NCI-H510A treated with DMSO at 0.1 percent for 48 hours (cell line): Measurements from ENCODE around the gene HEPACAM2.

Experiments
- DNase-seq: peaks from one replicate; lab custom pipeline; 2025; lab: John Stamatoyannopoulos, UW

The HEPACAM2 gene

GRCh38 chr7:93226310-93226709 is at the start of gene HEPACAM2:
HEPACAM2 (minus strand) TSS chr7:93226469.
- DNase-seq, result peak; percentile 58

GRCh38 chr7:93265220-93265619 is 39.0 kb upstream of the HEPACAM2 start:
- DNase-seq, result no peak

- no peak for DNase-seq
These were observed 36.3 kb upstream of the HEPACAM2 start for GRCh38 chr7:93262535-93262934.

- no peak for DNase-seq
These were observed 32.4 kb upstream of the HEPACAM2 start for GRCh38 chr7:93258661-93259060.

GRCh38 chr7:93249491-93250148 is 23.4 kb upstream of the HEPACAM2 start:
- DNase-seq, result no peak

- DNase-seq, result peak; percentile 28
These were observed 19.5 kb upstream of the HEPACAM2 start for GRCh38 chr7:93245525-93246432.

- DNase-seq, result no peak
These were observed 15.8 kb upstream of the HEPACAM2 start for GRCh38 chr7:93242106-93242505.

GRCh38 chr7:93239824-93240223 is 13.6 kb upstream of the HEPACAM2 start:
- DNase-seq, result no peak

- no peak for DNase-seq
These were observed 12.5 kb upstream of the HEPACAM2 start for GRCh38 chr7:93238748-93239147.

GRCh38 chr7:93238131-93238530 is 11.9 kb upstream of the HEPACAM2 start:
- DNase-seq, result no peak

- no peak for DNase-seq
These were observed 9.3 kb upstream of the HEPACAM2 start for GRCh38 chr7:93235541-93235940.

- DNase-seq, result no peak
These were observed 6.4 kb upstream of the HEPACAM2 start for GRCh38 chr7:93232673-93233018.

GRCh38 chr7:93231799-93232672 is 5.8 kb upstream of the HEPACAM2 start, which contains the start of gene VPS50:
VPS50 (plus strand) TSS chr7:93232366; CDS start chr7:93232468, 102 bp downstream.
- peak; percentile 84 for DNase-seq

GRCh38 chr7:93231259-93231658 is 5.0 kb upstream of the HEPACAM2 start:
- DNase-seq, result no peak

- DNase-seq, result peak; percentile 74
These were observed 2.0 kb upstream of the HEPACAM2 start for GRCh38 chr7:93228302-93228701.

GRCh38 chr7:93219868-93220267 is 6.4 kb downstream of the HEPACAM2 start:
- DNase-seq, result no peak

- no peak for DNase-seq
These were observed 7.1 kb downstream of the HEPACAM2 start for GRCh38 chr7:93218997-93219827.

GRCh38 chr7:93212881-93213280 is 13.4 kb downstream of the HEPACAM2 start:
- no peak for DNase-seq

GRCh38 chr7:93211228-93211818 is 14.9 kb downstream of the HEPACAM2 start:
- DNase-seq, result no peak

GRCh38 chr7:93205046-93205445 is 21.2 kb downstream of the HEPACAM2 start:
- no peak for DNase-seq

GRCh38 chr7:93203496-93203895 is 22.8 kb downstream of the HEPACAM2 start:
- DNase-seq, result peak; percentile 66
